ENCODE results near the gene TNFSF15.

The TNFSF15 gene

DNA sequence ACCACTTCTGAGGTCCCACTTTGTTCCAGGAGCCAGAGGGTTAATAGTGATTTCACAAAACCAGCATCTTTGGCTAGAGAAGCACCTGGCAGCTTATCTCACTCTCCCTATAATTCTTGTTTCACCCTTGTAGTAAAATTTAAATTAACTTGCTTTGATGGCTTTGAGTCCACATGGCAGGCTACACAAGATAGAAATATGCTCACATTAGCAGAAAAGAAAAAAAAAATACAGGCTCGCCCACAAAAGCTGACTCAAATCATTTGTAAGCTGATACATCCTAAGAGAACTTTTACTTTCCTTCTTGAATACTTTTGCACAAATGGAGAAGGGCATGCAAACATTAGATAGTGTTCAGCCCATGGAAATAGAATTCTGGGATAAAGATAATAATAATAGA is 36.2 kb downstream of the TNFSF15 start:
- H3K9me3 ChIP-seq (ENCODE audit: control insufficient read depth, low read depth, low read length) = no peaks in the 10 kb centered on the region
- H3K27me3 ChIP-seq (ENCODE audit: control insufficient read depth, insufficient read depth, low read length) = no peaks in the 10 kb centered on the region
- no peak overlapping the region for H3K4me3 ChIP-seq (ENCODE audit: low read length)
- H3K4me1 ChIP-seq (ENCODE audit: control insufficient read depth, low read depth, low read length) = no peaks in the 10 kb centered on the region
- H3K36me3 ChIP-seq (ENCODE audit: control insufficient read depth, low read depth, low read length) = no peaks in the 10 kb centered on the region
- no peak overlapping the region for H3K9ac ChIP-seq (ENCODE audit: low read length)
- no peak overlapping the region for H3K27ac ChIP-seq (ENCODE audit: low read length)

GRCh38 chr9:114763220-114763619 is 42.6 kb downstream of the TNFSF15 start:
- H3K27me3 ChIP-seq (ENCODE audit: control insufficient read depth, insufficient read depth, low read length) = no peaks in the 10 kb centered on the region

DNA sequence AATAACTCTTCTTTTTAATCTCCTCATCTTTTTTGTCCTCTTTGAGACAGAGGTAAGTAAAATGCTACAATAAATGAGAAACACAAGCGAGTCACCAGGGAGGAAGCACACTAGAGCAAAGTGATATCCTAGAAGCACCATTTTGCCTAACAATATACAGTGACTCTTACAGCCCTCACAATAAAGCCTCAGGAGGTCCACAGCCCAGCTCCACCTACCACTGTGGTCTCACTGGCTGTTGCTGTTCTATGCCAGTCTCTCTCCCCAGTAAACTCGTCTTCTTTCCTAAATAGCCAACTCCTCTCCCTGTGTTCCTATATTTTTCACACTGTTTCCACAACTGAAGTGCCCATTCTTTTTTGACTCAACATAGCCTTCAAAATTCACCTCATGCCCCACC is 44.3 kb downstream of the TNFSF15 start:
- no peaks in the 10 kb centered on the region for H3K36me3 ChIP-seq (ENCODE audit: control insufficient read depth, low read depth, low read length)
- H3K27me3 ChIP-seq (ENCODE audit: control insufficient read depth, insufficient read depth, low read length) = no peaks in the 10 kb centered on the region
- H3K4me1 ChIP-seq (ENCODE audit: control insufficient read depth, low read depth, low read length) = no peaks in the 10 kb centered on the region
- H3K4me3 ChIP-seq (ENCODE audit: low read length) = no peak overlapping the region
- no peak overlapping the region for H3K9ac ChIP-seq (ENCODE audit: low read length)
- H3K27ac ChIP-seq (ENCODE audit: low read length) = no peak overlapping the region
- no peaks in the 10 kb centered on the region for H3K9me3 ChIP-seq (ENCODE audit: control insufficient read depth, low read depth, low read length)

More at GRCh38 chr9:114763220-114763619, 42.6 kb downstream of the TNFSF15 start:
- no peak overlapping the region for H3K4me3 ChIP-seq (ENCODE audit: low read length)
- no peaks in the 10 kb centered on the region for H3K9me3 ChIP-seq (ENCODE audit: control insufficient read depth, low read depth, low read length)
- no peaks in the 10 kb centered on the region for H3K4me1 ChIP-seq (ENCODE audit: control insufficient read depth, low read depth, low read length)
- H3K27ac ChIP-seq (ENCODE audit: low read length) = no peak overlapping the region
- no peaks in the 10 kb centered on the region for H3K36me3 ChIP-seq (ENCODE audit: control insufficient read depth, low read depth, low read length)
- H3K9ac ChIP-seq (ENCODE audit: low read length) = no peak overlapping the region

DNA sequence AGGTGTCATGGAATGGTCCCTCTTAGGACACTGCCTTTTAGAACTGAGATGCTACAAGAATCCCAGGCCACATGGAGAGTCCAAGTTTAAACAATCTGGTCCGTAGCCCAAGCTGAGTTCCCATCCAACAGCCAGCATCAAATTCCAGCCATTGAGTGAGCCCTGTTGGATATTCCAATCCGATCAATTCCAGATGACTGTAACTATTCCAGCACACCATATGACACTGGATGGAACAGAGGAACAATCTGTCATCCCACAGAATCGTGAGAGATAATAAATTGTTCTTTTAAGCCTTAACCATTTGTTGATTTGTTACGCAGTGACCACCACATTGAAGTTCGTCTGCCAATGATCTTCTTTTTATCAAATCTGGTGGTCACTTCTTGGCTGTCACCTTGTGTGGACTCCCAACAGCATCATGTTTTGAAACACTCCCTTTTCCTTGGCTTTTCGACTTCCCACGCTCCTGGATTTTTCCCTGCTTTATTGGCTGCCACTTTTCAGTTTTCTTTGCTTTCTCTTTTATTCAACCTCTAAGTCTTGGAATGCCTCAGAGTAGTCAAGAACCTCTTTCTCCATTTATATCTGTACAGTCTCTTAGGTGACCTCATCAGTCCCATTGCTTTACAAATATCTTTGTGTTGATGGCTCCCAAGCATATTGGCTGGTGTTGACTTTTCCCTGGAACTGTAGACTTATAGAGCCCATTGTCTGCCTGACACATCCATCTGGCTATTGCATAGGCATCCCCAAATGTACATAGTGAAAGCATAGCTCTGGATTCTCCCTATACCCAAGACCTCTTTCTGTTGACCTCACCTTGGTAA is 46.1 kb downstream of the TNFSF15 start:
- no peaks in the 10 kb centered on the region for H3K27me3 ChIP-seq (ENCODE audit: control insufficient read depth, insufficient read depth, low read length)
- no peaks in the 10 kb centered on the region for H3K4me1 ChIP-seq (ENCODE audit: control insufficient read depth, low read depth, low read length)
- no peak overlapping the region for H3K4me3 ChIP-seq (ENCODE audit: low read length)
- H3K9ac ChIP-seq (ENCODE audit: low read length) = no peak overlapping the region
- no peaks in the 10 kb centered on the region for H3K9me3 ChIP-seq (ENCODE audit: control insufficient read depth, low read depth, low read length)
- no peak overlapping the region for H3K27ac ChIP-seq (ENCODE audit: low read length)
- H3K36me3 ChIP-seq (ENCODE audit: control insufficient read depth, low read depth, low read length) = no peaks in the 10 kb centered on the region

DNA sequence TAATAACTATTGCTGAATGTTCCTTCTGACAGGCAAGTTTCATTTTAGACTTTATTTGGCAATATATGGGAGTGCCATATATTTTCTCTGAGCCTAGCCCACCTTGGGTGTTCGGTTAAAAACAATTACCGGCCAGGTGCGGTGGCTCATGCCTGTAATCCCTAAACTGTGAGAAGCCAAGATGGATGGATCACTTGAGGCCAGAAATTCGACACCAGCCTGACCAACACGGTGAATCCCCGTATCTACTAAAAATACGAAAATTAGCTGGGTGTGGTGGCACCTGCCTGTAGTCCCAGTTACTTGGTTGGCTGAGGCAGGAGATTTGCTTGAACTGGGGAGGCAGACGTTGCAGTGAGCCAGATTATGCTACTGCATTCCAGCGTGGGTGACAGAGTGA is 47.9 kb downstream of the TNFSF15 start:
- Histone ChIP-seq H3K27me3 (ENCODE audit: control insufficient read depth, insufficient read depth, low read length) (no peaks in the 10 kb centered on the region), H3K4me1 (ENCODE audit: control insufficient read depth, low read depth, low read length) (no peaks in the 10 kb centered on the region), H3K4me3 (ENCODE audit: low read length) (no peak overlapping the region), H3K36me3 (ENCODE audit: control insufficient read depth, low read depth, low read length) (no peaks in the 10 kb centered on the region), H3K9me3 (ENCODE audit: control insufficient read depth, low read depth, low read length) (no peaks in the 10 kb centered on the region), H3K27ac (ENCODE audit: low read length) (no peak overlapping the region), H3K9ac (ENCODE audit: low read length) (no peak overlapping the region)

GRCh38 chr9:114757395-114757794 is 48.4 kb downstream of the TNFSF15 start:
- Histone ChIP-seq H3K4me3 (ENCODE audit: low read length) (no peak overlapping the region), H3K9me3 (ENCODE audit: control insufficient read depth, low read depth, low read length) (no peaks in the 10 kb centered on the region), H3K27me3 (ENCODE audit: control insufficient read depth, insufficient read depth, low read length) (no peaks in the 10 kb centered on the region), H3K4me1 (ENCODE audit: control insufficient read depth, low read depth, low read length) (no peaks in the 10 kb centered on the region), H3K9ac (ENCODE audit: low read length) (no peak overlapping the region), H3K36me3 (ENCODE audit: control insufficient read depth, low read depth, low read length) (no peaks in the 10 kb centered on the region), H3K27ac (ENCODE audit: low read length) (no peak overlapping the region)

DNA sequence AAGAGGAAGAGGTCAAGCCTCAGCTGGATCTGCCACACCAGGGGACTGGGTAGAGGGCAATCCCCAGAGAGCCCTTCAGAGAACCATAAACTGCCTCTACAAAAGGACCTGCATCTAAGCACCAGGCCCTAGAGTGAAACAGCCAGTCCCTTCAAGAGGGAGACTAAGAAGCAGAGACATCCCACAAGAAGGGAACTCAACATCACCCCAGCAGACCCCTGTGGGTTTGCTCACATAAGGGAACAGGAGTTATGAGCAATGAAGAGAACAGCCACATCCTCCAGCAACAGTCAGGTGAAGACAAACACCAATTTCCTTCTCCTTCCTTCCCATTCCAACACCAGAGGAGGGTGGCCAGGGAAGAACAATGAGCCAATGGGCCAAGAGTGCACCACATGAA is 48.9 kb downstream of the TNFSF15 start:
- Histone ChIP-seq H3K27me3 (ENCODE audit: control insufficient read depth, insufficient read depth, low read length) (no peaks in the 10 kb centered on the region), H3K27ac (ENCODE audit: low read length) (no peak overlapping the region), H3K9me3 (ENCODE audit: control insufficient read depth, low read depth, low read length) (no peaks in the 10 kb centered on the region), H3K9ac (ENCODE audit: low read length) (no peak overlapping the region), H3K4me1 (ENCODE audit: control insufficient read depth, low read depth, low read length) (no peaks in the 10 kb centered on the region), H3K4me3 (ENCODE audit: low read length) (no peak overlapping the region), H3K36me3 (ENCODE audit: control insufficient read depth, low read depth, low read length) (no peaks in the 10 kb centered on the region)

DNA sequence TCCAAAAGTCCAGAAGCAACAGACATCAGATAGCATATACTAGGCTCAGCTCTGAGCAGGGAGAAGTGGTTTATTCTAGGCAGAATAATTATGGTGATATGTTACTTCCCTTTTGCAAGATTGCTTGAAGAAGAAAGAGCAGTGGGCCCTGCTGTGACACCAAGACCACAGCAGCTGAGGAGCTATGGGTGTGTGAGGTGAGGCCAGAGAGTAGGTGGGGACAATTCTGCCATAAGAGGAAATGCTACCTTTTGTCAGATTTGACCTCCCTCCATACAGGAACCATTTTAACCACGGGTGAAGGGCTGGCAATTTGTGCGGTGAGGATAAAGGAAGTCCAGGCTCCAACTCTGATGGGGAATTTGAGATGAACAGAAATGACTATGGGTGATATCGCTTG is 51.3 kb downstream of the TNFSF15 start:
- Histone ChIP-seq H3K4me1 (ENCODE audit: control insufficient read depth, low read depth, low read length) (no peaks in the 10 kb centered on the region), H3K36me3 (ENCODE audit: control insufficient read depth, low read depth, low read length) (no peaks in the 10 kb centered on the region), H3K9me3 (ENCODE audit: control insufficient read depth, low read depth, low read length) (no peaks in the 10 kb centered on the region), H3K4me3 (ENCODE audit: low read length) (no peak overlapping the region), H3K27ac (ENCODE audit: low read length) (no peak overlapping the region), H3K9ac (ENCODE audit: low read length) (no peak overlapping the region), H3K27me3 (ENCODE audit: control insufficient read depth, insufficient read depth, low read length) (no peaks in the 10 kb centered on the region)

DNA sequence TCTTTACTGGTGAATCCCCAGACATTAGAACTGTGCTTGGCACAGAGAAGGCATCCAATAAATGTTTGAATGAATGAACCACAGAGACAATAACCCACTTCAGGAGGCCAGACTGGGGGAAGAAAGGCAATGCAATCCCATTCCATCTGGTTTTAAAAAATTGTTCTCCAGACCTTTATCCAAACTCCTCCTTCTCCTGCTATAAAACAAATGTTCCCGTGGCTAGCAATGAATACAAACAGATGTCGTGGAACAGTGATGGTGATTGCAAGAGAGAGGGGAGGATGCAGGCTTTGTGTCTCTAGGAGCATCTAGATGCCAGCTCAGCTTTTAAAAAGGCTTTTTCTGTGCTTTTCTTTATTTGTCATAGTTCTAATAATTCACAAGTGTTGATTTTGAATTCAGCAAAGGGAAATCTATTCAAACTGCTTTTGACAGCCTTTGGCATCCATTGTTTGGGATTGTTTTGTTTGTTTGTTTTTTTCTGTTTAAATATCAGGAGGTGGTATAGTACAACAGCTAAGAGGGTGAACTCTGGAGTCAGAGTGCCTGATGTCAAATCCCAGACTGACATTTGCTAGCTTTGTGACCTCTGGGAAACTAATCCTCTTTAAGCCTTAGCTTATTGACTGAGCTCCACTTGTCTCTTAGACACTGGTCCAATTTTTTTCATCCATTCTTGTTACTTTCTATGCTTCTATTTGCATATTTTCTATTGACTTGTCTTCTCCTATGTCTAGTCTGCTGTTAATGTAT is 59.1 kb downstream of the TNFSF15 start:
- no peak overlapping the region for H3K4me3 ChIP-seq (ENCODE audit: low read length)
- no peak overlapping the region for H3K9ac ChIP-seq (ENCODE audit: low read length)
- H3K9me3 ChIP-seq (ENCODE audit: control insufficient read depth, low read depth, low read length) = no peaks in the 10 kb centered on the region
- H3K27me3 ChIP-seq (ENCODE audit: control insufficient read depth, insufficient read depth, low read length) = no peaks in the 10 kb centered on the region
- H3K4me1 ChIP-seq (ENCODE audit: control insufficient read depth, low read depth, low read length) = no peaks in the 10 kb centered on the region
- H3K36me3 ChIP-seq (ENCODE audit: control insufficient read depth, low read depth, low read length) = no peaks in the 10 kb centered on the region
- H3K27ac ChIP-seq (ENCODE audit: low read length) = no peak overlapping the region

DNA sequence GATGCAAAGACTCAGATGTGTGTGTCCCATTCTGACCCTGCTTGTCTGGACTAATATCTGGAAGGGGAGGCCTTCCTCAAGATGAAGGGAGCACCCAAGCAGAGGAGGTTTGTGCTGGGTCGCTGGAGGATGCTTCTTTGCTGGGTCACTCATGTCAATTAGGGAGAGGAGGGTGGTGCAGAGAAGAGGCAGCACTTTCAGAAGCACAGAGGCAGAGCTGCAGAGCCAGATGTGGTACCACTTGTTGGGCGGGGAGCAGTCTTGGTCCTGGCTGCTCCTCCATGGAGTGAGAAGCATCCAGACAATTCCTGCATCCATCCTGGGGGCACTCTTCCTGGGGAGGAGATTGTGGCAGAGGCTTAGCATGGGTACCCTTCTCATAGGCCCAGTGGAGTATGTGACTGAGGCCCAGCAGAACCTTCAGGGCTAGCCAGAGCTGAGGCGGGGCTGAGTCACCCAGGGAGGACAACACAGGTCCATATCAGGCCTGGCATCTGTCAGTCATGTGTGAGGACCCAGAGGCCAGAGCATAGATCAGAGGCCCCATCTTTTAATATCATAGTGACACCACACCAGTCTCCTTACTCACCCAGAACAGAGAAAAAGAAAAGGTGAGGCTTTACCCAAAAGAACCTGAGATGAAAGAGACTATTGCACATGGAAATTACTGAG is 59.8 kb downstream of the TNFSF15 start:
- Histone ChIP-seq H3K9me3 (ENCODE audit: control insufficient read depth, low read depth, low read length) (no peaks in the 10 kb centered on the region), H3K4me3 (ENCODE audit: low read length) (no peak overlapping the region), H3K9ac (ENCODE audit: low read length) (no peak overlapping the region), H3K27ac (ENCODE audit: low read length) (no peak overlapping the region), H3K27me3 (ENCODE audit: control insufficient read depth, insufficient read depth, low read length) (no peaks in the 10 kb centered on the region), H3K4me1 (ENCODE audit: control insufficient read depth, low read depth, low read length) (no peaks in the 10 kb centered on the region), H3K36me3 (ENCODE audit: control insufficient read depth, low read depth, low read length) (no peaks in the 10 kb centered on the region)

DNA sequence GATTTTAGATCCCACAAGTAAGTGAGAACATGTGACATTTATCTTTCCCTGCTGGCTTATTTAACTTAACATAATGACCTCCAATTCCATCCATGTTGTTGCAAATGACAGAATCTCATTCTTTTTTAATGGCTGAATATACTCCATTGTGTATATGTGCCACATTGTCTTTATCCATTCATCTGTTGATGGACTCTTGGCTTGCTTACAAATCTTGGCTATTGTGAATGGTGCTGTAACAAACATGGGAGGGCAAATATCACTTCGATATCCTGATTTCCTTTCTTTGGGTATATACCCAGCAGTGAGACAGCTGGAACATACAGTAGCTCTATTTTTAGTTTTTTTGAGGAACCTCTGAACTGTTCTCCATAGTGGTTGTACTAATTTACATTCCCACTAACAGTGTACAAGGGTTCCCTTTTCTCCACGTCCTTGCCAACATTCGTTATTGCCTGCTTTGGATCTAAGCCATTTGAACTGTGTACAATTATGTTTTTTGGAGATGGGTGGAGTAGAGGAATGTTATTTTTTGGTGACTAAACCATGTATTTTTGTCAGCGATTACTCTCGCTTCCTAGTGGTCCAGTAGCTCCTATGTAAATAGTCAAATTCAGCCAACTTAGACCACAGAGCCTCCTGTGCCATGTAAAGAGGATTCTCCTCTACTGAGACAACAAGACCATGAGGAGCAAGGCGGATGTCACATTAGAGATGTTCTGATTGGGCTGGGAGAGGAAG is 60.6 kb downstream of the TNFSF15 start:
- Histone ChIP-seq H3K9me3 (ENCODE audit: control insufficient read depth, low read depth, low read length) (no peaks in the 10 kb centered on the region), H3K9ac (ENCODE audit: low read length) (no peak overlapping the region), H3K36me3 (ENCODE audit: control insufficient read depth, low read depth, low read length) (no peaks in the 10 kb centered on the region), H3K27ac (ENCODE audit: low read length) (no peak overlapping the region), H3K4me3 (ENCODE audit: low read length) (no peak overlapping the region), H3K27me3 (ENCODE audit: control insufficient read depth, insufficient read depth, low read length) (no peaks in the 10 kb centered on the region), H3K4me1 (ENCODE audit: control insufficient read depth, low read depth, low read length) (no peaks in the 10 kb centered on the region)

Data from iPS-18a (cell line).